ENCODE measurements around the gene ACP3.

GRCh38 chr3:132381348-132381944 is 64.2 kb downstream of the ACP3 start:
- TF ChIP-seq CTCF (IDR thresholded peaks at IDR 0.05) = no peak
- TF ChIP-seq POLR2A (IDR thresholded peaks at IDR 0.05) = no peak
